K562 (cell line): Measurements from ENCODE around the gene ARL6IP4. TPM values are rescaled to one million over a fixed set of nuclear protein-coding genes. Genes with fewer than 3 reads are reported as not detected.

Experiments
- HIVEP1 ChIP-seq: fragments of 250-450 bp; sonication (Bioruptor Pico); IDR thresholded peaks from 2 replicates; pipeline ENCODE4 v1.4.0; 2020; ENCODE audit warnings: mild to moderate bottlenecking
- PHB2 ChIP-seq: fragments of 450-650 bp; IDR thresholded peaks from 2 replicates; pipeline ENCODE4 v1.6.1; 2017; ENCODE audit warnings: low read depth
- TCFL5 ChIP-seq: fragments of 250-450 bp; sonication (Bioruptor Pico); conservative IDR thresholded peaks from 2 replicates; pipeline ENCODE4 v1.6.1; 2021; ENCODE audit warnings: mild to moderate bottlenecking, moderate library complexity, matching md5 sums
- WHSC1 ChIP-seq: IDR thresholded peaks from one replicate; pipeline ENCODE4 v1.6.1; 2012; ENCODE audit warnings: low read length, control low read depth, inconsistent platforms
- ZKSCAN3 ChIP-seq: fragments of 250-450 bp; sonication (Bioruptor Pico); IDR thresholded peaks from 2 replicates; pipeline ENCODE4 v1.4.0; 2020
- ZNF77 ChIP-seq: fragments of 250-450 bp; sonication (Bioruptor Pico); IDR thresholded peaks from 2 replicates; pipeline ENCODE4 v1.5.0; 2020
- polyA plus RNA-seq, 8 experiments: library from polyadenylated mRNA; depleted of rRNA in 4 of 8; stranded (reverse) in 5 of 8; unstranded in 3 of 8; fragments of >200 nt; fragmentation: Nextera tagmentation in 2 of 8; fragmentation: Illumina TruSeq in 1 of 8; extraction: Ambion mirVana in 2 of 8; extraction: Trizol in 1 of 8; gene quantifications; 2 replicates each; pipeline versions ENCODE4 v1.2.1 to v1.2.3, GENCODE V29; 2011 to 2014; ENCODE audit warnings: inconsistent platforms in 1 of 8, missing spikeins in 1 of 8
- total RNA-seq, 7 experiments: library from RNA; depleted of rRNA in 6 of 7; stranded (reverse); fragments of >200 nt in 6 of 7; fragmentation: Illumina TruSeq in 2 of 7; extraction: Trizol in 2 of 7; gene quantifications; 2 replicates each; pipeline versions ENCODE4 v1.2.1 to v1.2.3, GENCODE V29; 2011 to 2021; ENCODE audit warnings: low replicate concordance in 1 of 7
- TF ChIP-seq, protein P1 (sequence below): fragments of 200-800 bp; sonication (Bioruptor generic); IDR thresholded peaks from 2 replicates; pipeline ENCODE4 v1.6.1; 2017; ENCODE audit warnings: missing genetic modification characterization, missing compliant biosample characterization
- TF ChIP-seq, protein P2 (sequence below), 2 experiments: fragments of 250-450 bp in 1 of 2; fragments of 450-650 bp in 1 of 2; sonication (Bioruptor Pico) in 1 of 2; IDR thresholded peaks; 2 replicates each; pipeline versions ENCODE4 v1.6.1 to v1.8.0; 2016 to 2021; ENCODE audit warnings: mild to moderate bottlenecking in 2 of 2, moderate library complexity in 2 of 2, missing compliant biosample characterization in 1 of 2, missing genetic modification characterization in 1 of 2
- TF ChIP-seq, protein P3 (sequence below): fragments of 250-450 bp; sonication (Bioruptor Pico); IDR thresholded peaks from 2 replicates; pipeline ENCODE4 v1.8.0; 2021; ENCODE audit warnings: moderate library complexity, mild to moderate bottlenecking, inconsistent platforms
- TF ChIP-seq, protein P4 (sequence below): fragments of 200-400 bp; formaldehyde crosslinking; IDR thresholded peaks from 2 replicates; pipeline ENCODE4 v1.6.1; 2017; ENCODE audit warnings: mild to moderate bottlenecking, low read depth, low read length, moderate library complexity

Gene ARL6IP4
- total and polyA plus RNA-seq, 9 of the 15 experiments (the other 6 are each of a cell fraction or from before 2014, with no cell fraction given) = 2.4 to 255 (median 151) TPM

DNA sequence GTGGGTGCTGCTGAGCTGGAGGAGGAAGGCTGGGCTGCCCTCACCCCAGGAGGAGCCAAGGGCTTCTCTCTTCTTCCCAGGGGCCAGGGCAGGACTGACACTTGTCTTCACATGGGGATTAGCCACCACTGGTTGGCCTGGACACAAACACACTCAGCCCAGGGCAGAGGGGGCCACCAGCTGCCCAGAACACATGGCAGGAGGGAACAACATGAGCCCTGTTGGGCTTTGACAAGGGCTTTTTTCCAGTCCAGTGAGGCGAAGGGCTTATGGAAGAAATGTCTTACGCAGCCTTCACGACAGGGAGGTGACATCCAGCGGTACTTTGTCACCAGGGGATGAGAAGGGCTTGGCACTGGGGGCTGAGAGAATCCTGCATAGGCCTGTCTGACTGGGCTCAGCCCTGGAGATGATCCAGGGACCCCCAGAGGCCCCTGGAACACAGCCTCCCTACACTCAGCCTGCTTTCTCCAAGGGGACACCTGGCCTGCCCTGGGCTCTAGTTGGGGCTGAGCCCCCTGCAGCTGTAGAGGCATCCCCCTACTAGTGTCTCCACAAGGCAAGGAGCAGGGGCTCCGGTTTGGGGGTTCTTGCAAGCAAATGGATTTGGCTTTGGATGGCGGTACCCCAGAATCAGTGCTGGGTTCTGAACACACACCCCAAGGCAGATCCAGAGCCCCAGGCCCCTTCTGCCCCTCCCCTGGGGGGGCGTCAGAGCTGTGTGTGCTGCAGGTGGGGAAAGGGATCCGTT lies 18.9 kb downstream of the ARL6IP4 start (continued):
- TF ChIP-seq, protein P1, sequence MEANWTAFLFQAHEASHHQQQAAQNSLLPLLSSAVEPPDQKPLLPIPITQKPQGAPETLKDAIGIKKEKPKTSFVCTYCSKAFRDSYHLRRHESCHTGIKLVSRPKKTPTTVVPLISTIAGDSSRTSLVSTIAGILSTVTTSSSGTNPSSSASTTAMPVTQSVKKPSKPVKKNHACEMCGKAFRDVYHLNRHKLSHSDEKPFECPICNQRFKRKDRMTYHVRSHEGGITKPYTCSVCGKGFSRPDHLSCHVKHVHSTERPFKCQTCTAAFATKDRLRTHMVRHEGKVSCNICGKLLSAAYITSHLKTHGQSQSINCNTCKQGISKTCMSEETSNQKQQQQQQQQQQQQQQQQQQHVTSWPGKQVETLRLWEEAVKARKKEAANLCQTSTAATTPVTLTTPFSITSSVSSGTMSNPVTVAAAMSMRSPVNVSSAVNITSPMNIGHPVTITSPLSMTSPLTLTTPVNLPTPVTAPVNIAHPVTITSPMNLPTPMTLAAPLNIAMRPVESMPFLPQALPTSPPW (CRISPR knock-in tag) = no peak
- TF ChIP-seq HIVEP1 (CRISPR knock-in tag) = no peak
- TF ChIP-seq, protein P2, sequence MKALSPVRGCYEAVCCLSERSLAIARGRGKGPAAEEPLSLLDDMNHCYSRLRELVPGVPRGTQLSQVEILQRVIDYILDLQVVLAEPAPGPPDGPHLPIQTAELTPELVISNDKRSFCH (CRISPR knock-in tag; IDR thresholded peaks at IDR 0.05) = no peak
- TF ChIP-seq, protein P2 (tag; IDR thresholded peaks at IDR 0.05) = no peak
- no peak for TF ChIP-seq WHSC1
- TF ChIP-seq, protein P3, sequence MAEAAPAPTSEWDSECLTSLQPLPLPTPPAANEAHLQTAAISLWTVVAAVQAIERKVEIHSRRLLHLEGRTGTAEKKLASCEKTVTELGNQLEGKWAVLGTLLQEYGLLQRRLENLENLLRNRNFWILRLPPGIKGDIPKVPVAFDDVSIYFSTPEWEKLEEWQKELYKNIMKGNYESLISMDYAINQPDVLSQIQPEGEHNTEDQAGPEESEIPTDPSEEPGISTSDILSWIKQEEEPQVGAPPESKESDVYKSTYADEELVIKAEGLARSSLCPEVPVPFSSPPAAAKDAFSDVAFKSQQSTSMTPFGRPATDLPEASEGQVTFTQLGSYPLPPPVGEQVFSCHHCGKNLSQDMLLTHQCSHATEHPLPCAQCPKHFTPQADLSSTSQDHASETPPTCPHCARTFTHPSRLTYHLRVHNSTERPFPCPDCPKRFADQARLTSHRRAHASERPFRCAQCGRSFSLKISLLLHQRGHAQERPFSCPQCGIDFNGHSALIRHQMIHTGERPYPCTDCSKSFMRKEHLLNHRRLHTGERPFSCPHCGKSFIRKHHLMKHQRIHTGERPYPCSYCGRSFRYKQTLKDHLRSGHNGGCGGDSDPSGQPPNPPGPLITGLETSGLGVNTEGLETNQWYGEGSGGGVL = no peak
- TF ChIP-seq, protein P4, sequence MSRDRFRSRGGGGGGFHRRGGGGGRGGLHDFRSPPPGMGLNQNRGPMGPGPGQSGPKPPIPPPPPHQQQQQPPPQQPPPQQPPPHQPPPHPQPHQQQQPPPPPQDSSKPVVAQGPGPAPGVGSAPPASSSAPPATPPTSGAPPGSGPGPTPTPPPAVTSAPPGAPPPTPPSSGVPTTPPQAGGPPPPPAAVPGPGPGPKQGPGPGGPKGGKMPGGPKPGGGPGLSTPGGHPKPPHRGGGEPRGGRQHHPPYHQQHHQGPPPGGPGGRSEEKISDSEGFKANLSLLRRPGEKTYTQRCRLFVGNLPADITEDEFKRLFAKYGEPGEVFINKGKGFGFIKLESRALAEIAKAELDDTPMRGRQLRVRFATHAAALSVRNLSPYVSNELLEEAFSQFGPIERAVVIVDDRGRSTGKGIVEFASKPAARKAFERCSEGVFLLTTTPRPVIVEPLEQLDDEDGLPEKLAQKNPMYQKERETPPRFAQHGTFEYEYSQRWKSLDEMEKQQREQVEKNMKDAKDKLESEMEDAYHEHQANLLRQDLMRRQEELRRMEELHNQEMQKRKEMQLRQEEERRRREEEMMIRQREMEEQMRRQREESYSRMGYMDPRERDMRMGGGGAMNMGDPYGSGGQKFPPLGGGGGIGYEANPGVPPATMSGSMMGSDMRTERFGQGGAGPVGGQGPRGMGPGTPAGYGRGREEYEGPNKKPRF = no peak
- no peak for TF ChIP-seq ZKSCAN3 (CRISPR knock-in tag)
- TF ChIP-seq TCFL5 (CRISPR knock-in tag) = no peak
- TF ChIP-seq ZNF77 (CRISPR knock-in tag) = no peak
- no peak for TF ChIP-seq PHB2
